ENCODE results near the gene WNT6.

Gene WNT6

GRCh38 chr2:218852911-218853667 lies 6.5 kb upstream of the WNT6 start:
- no peaks in the 10 kb centered on the region for H3K9me2 ChIP-seq (replicated peaks; ENCODE audit: insufficient read depth, low read length)
- peak; percentile 60 for DNase-seq
- TF ChIP-seq EZH2phosphoT487 (IDR thresholded peaks at IDR 0.05; ENCODE audit: low read length): no peak
- TF ChIP-seq, protein P1, sequence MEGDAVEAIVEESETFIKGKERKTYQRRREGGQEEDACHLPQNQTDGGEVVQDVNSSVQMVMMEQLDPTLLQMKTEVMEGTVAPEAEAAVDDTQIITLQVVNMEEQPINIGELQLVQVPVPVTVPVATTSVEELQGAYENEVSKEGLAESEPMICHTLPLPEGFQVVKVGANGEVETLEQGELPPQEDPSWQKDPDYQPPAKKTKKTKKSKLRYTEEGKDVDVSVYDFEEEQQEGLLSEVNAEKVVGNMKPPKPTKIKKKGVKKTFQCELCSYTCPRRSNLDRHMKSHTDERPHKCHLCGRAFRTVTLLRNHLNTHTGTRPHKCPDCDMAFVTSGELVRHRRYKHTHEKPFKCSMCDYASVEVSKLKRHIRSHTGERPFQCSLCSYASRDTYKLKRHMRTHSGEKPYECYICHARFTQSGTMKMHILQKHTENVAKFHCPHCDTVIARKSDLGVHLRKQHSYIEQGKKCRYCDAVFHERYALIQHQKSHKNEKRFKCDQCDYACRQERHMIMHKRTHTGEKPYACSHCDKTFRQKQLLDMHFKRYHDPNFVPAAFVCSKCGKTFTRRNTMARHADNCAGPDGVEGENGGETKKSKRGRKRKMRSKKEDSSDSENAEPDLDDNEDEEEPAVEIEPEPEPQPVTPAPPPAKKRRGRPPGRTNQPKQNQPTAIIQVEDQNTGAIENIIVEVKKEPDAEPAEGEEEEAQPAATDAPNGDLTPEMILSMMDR (IDR thresholded peaks at IDR 0.05; ENCODE audit: low read length): peak; percentile 77

GRCh38 chr2:218853766-218854165 lies 5.8 kb upstream of the WNT6 start:
- no peak overlapping the region for H2AFZ ChIP-seq (ENCODE audit: low read length)
- no peaks in the 10 kb centered on the region for H3F3A ChIP-seq (ENCODE audit: insufficient read depth, low read length)
- H3K36me3 ChIP-seq (replicated peaks; ENCODE audit: insufficient read depth, low read length): no peaks in the 10 kb centered on the region
- H3K4me2 ChIP-seq (ENCODE audit: low read depth, low read length): no peak overlapping the region
- H3K9ac ChIP-seq (ENCODE audit: low read length): no peak overlapping the region
- H3K27me3 ChIP-seq (replicated peaks; ENCODE audit: insufficient read depth, low read length): peaks cover 56% of the 10 kb centered on the region
- no peak overlapping the region for H3K4me3 ChIP-seq (ENCODE audit: low read length)
- H3K9me3 ChIP-seq (replicated peaks; ENCODE audit: insufficient read depth, low read length): no peaks in the 10 kb centered on the region
- H3K4me1 ChIP-seq (ENCODE audit: low read length): no peaks in the 10 kb centered on the region
- no peak for DNase-seq
- TF ChIP-seq, protein P1 (IDR thresholded peaks at IDR 0.05; ENCODE audit: low read length): no peak
- TF ChIP-seq EZH2 (optimal IDR thresholded peaks at IDR 0.05; ENCODE audit: low read depth, low read length) (no peak), EZH2phosphoT487 (IDR thresholded peaks at IDR 0.05; ENCODE audit: low read length) (no peak)
- H3K27ac ChIP-seq (ENCODE audit: low read length): no peak overlapping the region
- H3K79me2 ChIP-seq (ENCODE audit: low read length): no peaks in the 10 kb centered on the region
- H4K20me1 ChIP-seq (ENCODE audit: insufficient read depth, low read length): no peaks in the 10 kb centered on the region
- H3K9me2 ChIP-seq (replicated peaks; ENCODE audit: insufficient read depth, low read length): no peaks in the 10 kb centered on the region

More at GRCh38 chr2:218852911-218853667, 6.5 kb upstream of the WNT6 start:
- Histone ChIP-seq H3K27me3 (replicated peaks; ENCODE audit: insufficient read depth, low read length) (peaks cover 49% of the 10 kb centered on the region), H3K4me2 (ENCODE audit: low read depth, low read length) (peak overlapping the region; percentile 32; the same call in 1 of the 2 replicates), H3K79me2 (ENCODE audit: low read length) (no peaks in the 10 kb centered on the region), H2AFZ (ENCODE audit: low read length) (no peak overlapping the region), H3K4me3 (ENCODE audit: low read length) (no peak overlapping the region), H3K9me3 (replicated peaks; ENCODE audit: insufficient read depth, low read length) (no peaks in the 10 kb centered on the region), H3K4me1 (ENCODE audit: low read length) (no peaks in the 10 kb centered on the region), H3K36me3 (replicated peaks; ENCODE audit: insufficient read depth, low read length) (no peaks in the 10 kb centered on the region), H3K27ac (ENCODE audit: low read length) (no peak overlapping the region), H3K9ac (ENCODE audit: low read length) (no peak overlapping the region), H3F3A (ENCODE audit: insufficient read depth, low read length) (no peaks in the 10 kb centered on the region), H4K20me1 (ENCODE audit: insufficient read depth, low read length) (no peaks in the 10 kb centered on the region)

GRCh38 chr2:218854860-218855259 lies 4.7 kb upstream of the WNT6 start:
- Histone ChIP-seq H3K9ac (ENCODE audit: low read length) (no peak overlapping the region), H3K4me1 (ENCODE audit: low read length) (no peaks in the 10 kb centered on the region), H4K20me1 (ENCODE audit: insufficient read depth, low read length) (no peaks in the 10 kb centered on the region), H3K27me3 (replicated peaks; ENCODE audit: insufficient read depth, low read length) (peaks cover 63% of the 10 kb centered on the region), H3K36me3 (replicated peaks; ENCODE audit: insufficient read depth, low read length) (no peaks in the 10 kb centered on the region), H3K4me3 (ENCODE audit: low read length) (no peak overlapping the region), H3K9me2 (replicated peaks; ENCODE audit: insufficient read depth, low read length) (no peaks in the 10 kb centered on the region), H3K9me3 (replicated peaks; ENCODE audit: insufficient read depth, low read length) (no peaks in the 10 kb centered on the region), H3F3A (ENCODE audit: insufficient read depth, low read length) (no peaks in the 10 kb centered on the region), H3K4me2 (ENCODE audit: low read depth, low read length) (no peak overlapping the region), H3K79me2 (ENCODE audit: low read length) (no peaks in the 10 kb centered on the region), H2AFZ (ENCODE audit: low read length) (no peak overlapping the region), H3K27ac (ENCODE audit: low read length) (no peak overlapping the region)
- DNase-seq: no peak
- TF ChIP-seq EZH2phosphoT487 (IDR thresholded peaks at IDR 0.05; ENCODE audit: low read length): no peak
- no peak for TF ChIP-seq EZH2 (optimal IDR thresholded peaks at IDR 0.05; ENCODE audit: low read depth, low read length)
